IMR-90 (cell line): ENCODE results near the gene MFRP. TPM values are rescaled to one million over a fixed set of nuclear protein-coding genes. Genes with fewer than 3 reads are reported as not detected.
A peak's percentile ranks its signal among the peaks of the same experiment; 100 is the strongest.

Source experiments
- ATAC-seq: fragments of 200-7000 bp; cut with Tn5 transposase; 2 replicates; pipeline ENCODE4 v1.9.1; 2020; ENCODE audit warnings: low read depth, mild to moderate bottlenecking, moderate library complexity
- BruUV-seq: library from RNA; stranded (reverse); fragments of 400-500 nt; replicated peaks from 2 replicates; lab custom pipeline; 2021; lab: Mats Ljungman, UMichigan
- CTCF ChIA-PET: fragments of 300-600 bp; formaldehyde crosslinking; extraction: SDS; loops from one replicate; lab custom pipeline; 2021; ENCODE audit warnings: antibody characterized with exemption; lab: Yijun Ruan, JAX
- POLR2A ChIA-PET: fragments of 300-600 bp; sonication (Branson Sonifier 250); formaldehyde crosslinking; loops from one replicate; lab custom pipeline; 2022; ENCODE audit warnings: antibody characterized with exemption; ENCODE audit not compliant: unreplicated experiment; lab: Charles Lee
- DNase-seq: peaks from one replicate; pipeline ENCODE4 v3.0.0; 2013
- H2AFZ ChIP-seq: replicated peaks from 2 replicates; pipeline ENCODE3; 2013; ENCODE audit warnings: low read length, mild to moderate bottlenecking; ENCODE audit not compliant: poor library complexity
- H2AK5ac ChIP-seq: 2 replicates; pipeline ENCODE4 v1.6.1; 2013; ENCODE audit warnings: low read depth, low read length, inconsistent platforms
- H2AK9ac ChIP-seq: replicated peaks from 2 replicates; pipeline ENCODE3; 2013; ENCODE audit warnings: mild to moderate bottlenecking, low read depth, low read length, moderate library complexity; ENCODE audit not compliant: poor library complexity
- H2BK120ac ChIP-seq: 2 replicates; pipeline ENCODE4 v1.6.1; 2013; ENCODE audit warnings: low read depth, low read length, inconsistent platforms
- H2BK15ac ChIP-seq: 3 replicates; pipeline ENCODE4 v1.6.1; 2013; ENCODE audit warnings: low read depth, low read length, inconsistent platforms
- H2BK20ac ChIP-seq: 2 replicates; pipeline ENCODE4 v1.6.1; 2013; ENCODE audit warnings: low read depth, mild to moderate bottlenecking, inconsistent platforms, low read length, moderate library complexity
- H2BK5ac ChIP-seq: 2 replicates; pipeline ENCODE4 v1.6.1; 2013; ENCODE audit warnings: mild to moderate bottlenecking, low read depth, low read length, inconsistent platforms; ENCODE audit not compliant: poor library complexity, severe bottlenecking
- H3K14ac ChIP-seq: replicated peaks from 2 replicates; pipeline ENCODE4 v1.6.1; 2013; ENCODE audit warnings: low read depth, low read length, inconsistent platforms
- H3K18ac ChIP-seq: 2 replicates; pipeline ENCODE4 v1.6.1; 2013; ENCODE audit warnings: low read depth, low read length, control low read depth
- H3K23ac ChIP-seq: 2 replicates; pipeline ENCODE4 v1.6.1; 2013; ENCODE audit warnings: low read depth, low read length, inconsistent platforms
- H3K27ac ChIP-seq: 2 replicates; pipeline ENCODE4 v1.5.1; 2013; ENCODE audit warnings: mild to moderate bottlenecking, control low read depth, low read length; ENCODE audit not compliant: insufficient read depth
- H3K27me3 ChIP-seq: 2 replicates; pipeline ENCODE4 v1.6.1; 2013; ENCODE audit warnings: low read length; ENCODE audit not compliant: control insufficient read depth, insufficient read depth
- H3K36me3 ChIP-seq: 2 replicates; pipeline ENCODE4 v1.6.1; 2013; ENCODE audit warnings: low read length, mixed read lengths; ENCODE audit not compliant: control insufficient read depth, insufficient read depth
- H3K4ac ChIP-seq: 2 replicates; pipeline ENCODE4 v1.6.1; 2013; ENCODE audit warnings: low read depth, low read length, inconsistent platforms
- H3K4me1 ChIP-seq: 2 replicates; pipeline ENCODE4 v1.6.1; 2013; ENCODE audit warnings: low read length, mixed read lengths; ENCODE audit not compliant: control insufficient read depth, insufficient read depth
- H3K4me2 ChIP-seq: 2 replicates; pipeline ENCODE4 v1.6.1; 2013; ENCODE audit warnings: low read depth, mild to moderate bottlenecking, control low read depth, low read length, moderate library complexity
- H3K4me3 ChIP-seq: 2 replicates; pipeline ENCODE4 v1.5.1; 2013; ENCODE audit warnings: low read depth, mild to moderate bottlenecking, control low read depth, low read length, moderate library complexity; ENCODE audit not compliant: insufficient read depth
- H3K56ac ChIP-seq: 2 replicates; pipeline ENCODE4 v1.6.1; 2013; ENCODE audit warnings: low read length, inconsistent platforms; ENCODE audit not compliant: insufficient read depth; ENCODE audit errors: extremely low read depth
- H3K79me1 ChIP-seq, 2 experiments: 2 replicates each; pipeline ENCODE4 v1.6.1; 2013; ENCODE audit warnings: low read length in 2 of 2, inconsistent platforms in 1 of 2, low read depth in 1 of 2
- H3K9ac ChIP-seq: 2 replicates; pipeline ENCODE4 v1.6.1; 2013; ENCODE audit warnings: low read depth, low read length, control low read depth
- H3K9me1 ChIP-seq: 2 replicates; pipeline ENCODE4 v1.6.1; 2013; ENCODE audit warnings: low read length, inconsistent platforms; ENCODE audit not compliant: insufficient read depth
- H3K9me3 ChIP-seq: 2 replicates; pipeline ENCODE4 v1.6.1; 2013; ENCODE audit warnings: low read length; ENCODE audit not compliant: control insufficient read depth, insufficient read depth
- H4K20me1 ChIP-seq: 2 replicates; pipeline ENCODE4 v1.6.1; 2013; ENCODE audit warnings: low read length, inconsistent platforms; ENCODE audit not compliant: insufficient read depth
- H4K5ac ChIP-seq: 2 replicates; pipeline ENCODE4 v1.6.1; 2013; ENCODE audit warnings: mild to moderate bottlenecking, low read depth, low read length, control low read depth
- H4K8ac ChIP-seq, 2 experiments: 2 replicates each; pipeline ENCODE4 v1.6.1; 2013; ENCODE audit warnings: low read depth in 2 of 2, low read length in 2 of 2, control low read depth in 1 of 2, inconsistent platforms in 1 of 2
- H4K91ac ChIP-seq: 2 replicates; pipeline ENCODE4 v1.6.1; 2013; ENCODE audit warnings: low read depth, low read length, inconsistent platforms; ENCODE audit not compliant: insufficient read depth
- MAZ ChIP-seq: IDR thresholded peaks from 2 replicates; pipeline ENCODE4 v1.6.1; 2012; ENCODE audit warnings: low read depth, mild to moderate bottlenecking, low read length, improper control_type of control experiment, moderate library complexity, borderline replicate concordance
- POLR2A ChIP-seq: IDR thresholded peaks from 2 replicates; pipeline ENCODE4 v1.6.1; 2012; ENCODE audit warnings: mild to moderate bottlenecking, low read depth, low read length
- WGBS, 2 experiments: methylation state at CpG; one replicate each; pipeline versions ENCODE4 v1.1.5 to v1.1.7; 2013; ENCODE audit warnings: missing lambda C conversion rate in 2 of 2; ENCODE audit not compliant: insufficient read length in 1 of 2; ENCODE audit errors: extremely low coverage in 2 of 2; 5-methylcytosine and 5-hydroxymethylcytosine counted together
- dilution Hi-C: fragments of 300-500 bp; cut with HindIII; formaldehyde crosslinking; loops from one replicate; pipeline ENCODE4 v1.14.3; 2018; ENCODE audit warnings: low sequenced_read_pairs; ENCODE audit not compliant: unreplicated experiment
- in situ Hi-C: fragments of 300-500 bp; cut with MboI; formaldehyde crosslinking; loops from 3 replicates; pipeline ENCODE4 v1.14.3; 2019; ENCODE audit warnings: low sequenced_read_pairs, inconsistent platforms, mixed read lengths
- intact Hi-C: fragments of 100-400 bp; cut with micrococcal nuclease; formaldehyde crosslinking; loops from 2 replicates; pipeline ENCODE4 v1.10.0; 2022
- polyA plus RNA-seq, 3 experiments: library from polyadenylated mRNA; depleted of rRNA; stranded (reverse); fragments of >200 nt; gene quantifications; 2 replicates each; pipeline ENCODE4 v1.2.3, GENCODE V29; 2012; ENCODE audit warnings: low replicate concordance in 1 of 3
- total RNA-seq: library from RNA; depleted of rRNA; stranded (reverse); fragments of >200 nt; gene quantifications from 2 replicates; pipeline ENCODE4 v1.2.3, GENCODE V29; 2012
- TF ChIP-seq, protein P1 (sequence below): conservative IDR thresholded peaks from 2 replicates; pipeline ENCODE4 v1.5.1; 2012; ENCODE audit warnings: mild to moderate bottlenecking, low read depth, low read length, improper control_type of control experiment

The MFRP gene
- total and polyA plus RNA-seq, 2 of the 4 experiments (the other 2 are of a cell fraction), result not detected

DNA sequence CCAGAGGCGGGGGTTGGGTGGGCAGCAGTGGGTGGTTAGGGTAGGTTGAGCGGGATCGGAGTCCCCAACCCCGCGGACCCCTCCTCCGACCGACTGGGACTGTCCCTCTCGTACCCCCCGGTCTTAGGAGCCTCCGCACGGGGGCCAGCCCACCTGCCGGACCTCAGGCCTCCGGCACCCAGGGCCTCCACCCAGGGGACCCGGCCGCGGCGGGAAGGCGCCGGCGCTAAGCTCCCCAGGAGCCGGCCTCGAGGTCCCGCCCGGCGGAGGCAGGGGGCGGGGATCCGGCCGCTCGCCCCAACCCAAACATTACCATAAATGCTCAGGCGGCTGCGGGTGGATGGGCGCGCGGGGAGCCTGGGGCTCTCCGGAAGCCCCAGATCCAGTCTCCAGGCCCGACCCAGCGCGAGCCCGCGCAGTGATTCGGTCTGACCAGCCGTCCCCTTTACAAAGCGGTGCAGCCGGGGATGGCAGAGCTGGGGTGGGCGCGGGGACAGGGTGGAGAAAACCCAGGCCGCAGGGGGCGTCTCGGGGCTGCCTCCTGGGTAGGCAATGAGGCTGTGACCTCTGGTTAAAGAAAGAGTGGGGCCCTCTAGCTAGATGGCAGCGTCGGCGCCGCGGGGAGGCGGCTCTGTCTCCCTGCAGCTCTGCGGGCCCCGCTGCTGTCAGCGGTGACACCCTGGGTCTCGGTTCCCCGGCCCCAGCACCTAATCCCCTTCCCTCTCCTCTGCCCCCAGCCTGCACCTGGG is 25.6 kb downstream of the MFRP start:
- Histone ChIP-seq H2BK5ac (peak overlapping the region; percentile 84), H2AK9ac (peak overlapping the region; percentile 93), H3K36me3 (no peaks in the 10 kb centered on the region), H4K5ac (peak overlapping the region; percentile 98), H3K14ac (peak overlapping the region; percentile 94), H3K4ac (peak overlapping the region; percentile 99), H4K91ac (peak overlapping the region; percentile 99), H2BK120ac (peak overlapping the region; percentile 95), H3K9me3 (no peaks in the 10 kb centered on the region), H3K9me1 (peaks cover 17% of the 10 kb centered on the region), H3K18ac (peak overlapping the region; percentile 74), H2AFZ (peak overlapping the region; percentile 96), H3K27ac (peak overlapping the region; percentile 93), H3K4me2 (peak overlapping the region; percentile 73), H3K9ac (peak overlapping the region; percentile 79), H3K4me3 (peak overlapping the region; percentile 29), H3K56ac (peak overlapping the region; percentile 88), H3K4me1 (peaks cover 37% of the 10 kb centered on the region), H4K20me1 (peaks cover 2% of the 10 kb centered on the region; the same call in 1 of the 2 replicates), H2AK5ac (peak overlapping the region; percentile 97), H3K79me1 (peaks cover 2 to 38% of the 10 kb centered on the region in 2 experiments; a peak in 3 of 4 replicates), H2BK15ac (peak overlapping the region; percentile 91; the same call in 2 of the 3 replicates), H4K8ac (peak overlapping the region; percentile 95 to 98), H2BK20ac (peak overlapping the region; percentile 63; the same call in 1 of the 2 replicates), H3K27me3 (no peaks in the 10 kb centered on the region), H3K23ac (peak overlapping the region; percentile 98)
- CTCF ChIA-PET, result interaction anchor here (0.6 to 1.7 kb wide), 5 partner anchors 10 to 176 kb away, joined by 3 to 9 read pairs (median 3); no protein-coding TSS in a partner anchor
- WGBS, 2 experiments, result 1% methylated on average over 13 of the region's 60 CpGs; no CpG with 5 or more reads in 1 of the 2 experiments
- in situ Hi-C loops, result no loop called here
- peak; percentile 65 for DNase-seq
- no TSS peak for BruUV-seq
- POLR2A ChIA-PET, result interaction anchor here (0.8 to 1.2 kb wide), 3 partner anchors 13 to 16 kb away, joined by 4 to 7 read pairs (median 4); no protein-coding TSS in a partner anchor
- ATAC-seq, result peak; percentile 70
- TF ChIP-seq POLR2A (peak; percentile 43; the same call in 1 of the 2 replicates), MAZ (no peak)
- TF ChIP-seq, protein P1, sequence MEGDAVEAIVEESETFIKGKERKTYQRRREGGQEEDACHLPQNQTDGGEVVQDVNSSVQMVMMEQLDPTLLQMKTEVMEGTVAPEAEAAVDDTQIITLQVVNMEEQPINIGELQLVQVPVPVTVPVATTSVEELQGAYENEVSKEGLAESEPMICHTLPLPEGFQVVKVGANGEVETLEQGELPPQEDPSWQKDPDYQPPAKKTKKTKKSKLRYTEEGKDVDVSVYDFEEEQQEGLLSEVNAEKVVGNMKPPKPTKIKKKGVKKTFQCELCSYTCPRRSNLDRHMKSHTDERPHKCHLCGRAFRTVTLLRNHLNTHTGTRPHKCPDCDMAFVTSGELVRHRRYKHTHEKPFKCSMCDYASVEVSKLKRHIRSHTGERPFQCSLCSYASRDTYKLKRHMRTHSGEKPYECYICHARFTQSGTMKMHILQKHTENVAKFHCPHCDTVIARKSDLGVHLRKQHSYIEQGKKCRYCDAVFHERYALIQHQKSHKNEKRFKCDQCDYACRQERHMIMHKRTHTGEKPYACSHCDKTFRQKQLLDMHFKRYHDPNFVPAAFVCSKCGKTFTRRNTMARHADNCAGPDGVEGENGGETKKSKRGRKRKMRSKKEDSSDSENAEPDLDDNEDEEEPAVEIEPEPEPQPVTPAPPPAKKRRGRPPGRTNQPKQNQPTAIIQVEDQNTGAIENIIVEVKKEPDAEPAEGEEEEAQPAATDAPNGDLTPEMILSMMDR, result no peak
- dilution Hi-C loops, result no loop called here
- intact Hi-C loops, result loop anchor here (2.0 to 5.0 kb wide), 2 partner anchors 18 to 174 kb away; partner anchors contain the start of gene ABCG4
